Activated CD8-positive, alpha-beta memory T cell treated with anti-CD3 and anti-CD28 coated beads for 4 hours (primary cell): ENCODE measurements around the gene RUNX1.

Source experiments
- DNase-seq, 2 donors: peaks; one replicate each; pipeline ENCODE4 v3.0.0-alpha.2; 2020; ENCODE audit warnings: low read depth in 2 of 2

RUNX1 gene

DNA sequence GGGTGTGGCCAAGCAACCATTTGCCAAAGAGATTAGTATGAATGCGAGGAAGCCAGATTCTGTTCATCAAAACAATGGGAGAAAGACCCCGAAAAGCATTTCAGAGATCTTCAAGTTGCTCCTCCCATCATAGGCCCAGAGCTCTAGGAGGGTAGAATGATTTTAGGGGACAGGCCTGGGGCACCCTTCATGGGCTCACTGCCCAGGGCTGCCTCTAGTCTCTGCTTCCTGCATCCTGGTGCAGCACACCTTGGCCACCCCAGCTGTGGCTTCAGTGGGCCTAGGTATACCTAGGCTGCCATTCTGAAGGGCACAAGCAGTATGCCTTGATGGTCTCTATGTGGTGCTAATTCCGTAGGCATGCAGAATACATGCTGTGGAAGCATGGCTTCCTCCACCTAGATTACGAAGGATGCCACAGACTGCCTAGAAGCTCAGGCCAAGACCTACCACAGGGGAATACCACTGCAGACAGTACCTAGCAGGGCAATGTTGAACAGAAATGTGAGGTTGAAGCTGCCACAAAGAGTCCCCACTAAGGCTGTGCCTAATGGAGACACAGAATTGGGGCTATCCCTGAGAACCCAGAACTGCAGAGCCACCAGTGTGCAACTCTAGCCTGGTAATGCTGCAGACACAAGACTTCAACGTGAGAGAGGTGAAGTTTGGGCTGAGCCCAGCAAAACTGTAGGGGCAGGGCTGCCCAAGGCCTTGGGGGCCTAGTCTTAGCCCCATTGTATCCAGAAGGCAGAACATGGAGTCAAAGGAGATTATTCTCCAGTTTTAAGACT is 221.5 kb downstream of the RUNX1 start:
- no peak for DNase-seq

DNA sequence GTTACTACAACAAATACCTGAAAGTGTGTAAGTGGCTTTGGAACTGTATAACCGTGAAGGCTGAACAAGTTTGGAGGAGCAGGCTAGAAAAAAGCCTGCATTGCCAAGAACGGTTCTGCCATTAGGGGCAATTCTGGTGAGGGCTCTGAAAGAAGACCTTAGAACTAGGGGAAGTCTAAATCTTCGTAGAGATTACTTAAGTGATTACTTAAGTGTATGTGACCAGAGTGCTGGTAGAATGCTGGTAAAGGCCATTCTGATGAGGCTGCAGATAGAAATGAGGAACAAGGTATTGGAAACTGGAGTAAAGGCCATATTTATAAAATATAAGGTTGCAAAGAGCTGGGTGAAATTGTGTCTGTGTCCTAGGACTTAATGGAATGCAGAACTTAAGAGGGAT is 222.3 kb downstream of the RUNX1 start:
- DNase-seq, result no peak

DNA sequence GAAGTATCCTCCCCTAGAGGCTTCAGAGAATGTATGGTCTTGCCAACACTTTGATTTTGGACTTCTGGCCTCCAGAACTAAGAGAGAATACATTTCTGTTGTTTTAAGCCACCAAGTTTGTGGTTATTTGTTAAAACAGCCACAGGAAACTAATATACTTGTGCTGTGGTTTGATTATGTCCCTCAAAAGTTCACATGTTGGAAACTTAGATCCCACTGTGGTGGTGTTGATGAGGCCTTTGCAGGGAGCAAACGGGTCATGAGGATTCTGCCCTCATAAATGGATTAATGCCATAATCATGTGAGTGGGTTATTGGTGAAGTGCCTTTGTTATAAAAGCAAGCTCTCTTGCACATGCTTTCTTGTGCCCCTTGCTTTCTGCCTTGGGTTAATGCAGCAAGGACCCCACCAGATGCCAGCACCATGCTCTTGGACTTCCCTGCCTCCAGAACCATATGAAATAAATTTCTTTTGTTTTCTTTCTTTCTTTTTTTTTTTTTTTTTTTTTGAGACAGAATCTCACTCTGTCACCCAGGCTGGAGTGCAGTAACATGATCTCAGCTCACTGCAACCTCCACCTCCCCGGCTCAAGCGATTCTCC is 223.1 kb downstream of the RUNX1 start:
- DNase-seq, result no peak

DNA sequence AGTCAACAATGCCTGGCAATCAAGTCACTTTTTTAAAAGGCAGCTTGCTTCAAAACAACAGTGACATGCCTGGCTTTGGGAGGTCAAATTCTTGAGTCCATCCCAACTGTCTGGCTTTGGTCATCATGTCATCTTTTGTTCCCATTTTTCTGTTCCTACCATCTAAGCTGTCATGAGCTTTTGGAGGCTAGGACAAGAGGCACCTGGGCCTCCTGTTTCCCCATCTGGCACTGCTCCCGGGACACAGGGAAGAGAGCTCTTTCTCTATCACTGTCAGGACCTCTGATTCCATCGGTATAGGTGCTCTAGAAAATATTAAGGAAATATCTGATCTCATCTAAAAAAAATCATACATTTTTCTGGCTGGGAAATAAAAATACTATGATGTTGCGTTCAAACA is 224.0 kb downstream of the RUNX1 start:
- no peak for DNase-seq

DNA sequence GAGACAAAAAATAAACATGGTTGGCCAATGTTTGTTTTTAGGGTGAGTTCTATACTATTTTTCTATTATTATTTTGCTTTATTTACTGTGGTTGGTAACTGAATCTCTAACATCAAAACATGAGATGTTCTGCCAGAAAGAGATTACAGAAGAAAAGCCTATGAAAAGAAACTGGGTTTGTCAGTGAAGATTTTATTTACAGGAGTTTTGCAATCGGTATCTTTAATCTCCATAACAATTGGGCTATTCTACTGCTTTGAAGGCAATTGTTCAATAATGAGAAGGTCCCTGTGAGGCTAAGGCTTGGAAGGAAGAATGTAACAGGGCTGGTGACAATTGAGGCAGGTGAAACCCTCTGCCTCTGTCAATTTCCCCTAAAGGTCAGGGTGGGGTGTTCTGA is 224.8 kb downstream of the RUNX1 start:
- no peak for DNase-seq

DNA sequence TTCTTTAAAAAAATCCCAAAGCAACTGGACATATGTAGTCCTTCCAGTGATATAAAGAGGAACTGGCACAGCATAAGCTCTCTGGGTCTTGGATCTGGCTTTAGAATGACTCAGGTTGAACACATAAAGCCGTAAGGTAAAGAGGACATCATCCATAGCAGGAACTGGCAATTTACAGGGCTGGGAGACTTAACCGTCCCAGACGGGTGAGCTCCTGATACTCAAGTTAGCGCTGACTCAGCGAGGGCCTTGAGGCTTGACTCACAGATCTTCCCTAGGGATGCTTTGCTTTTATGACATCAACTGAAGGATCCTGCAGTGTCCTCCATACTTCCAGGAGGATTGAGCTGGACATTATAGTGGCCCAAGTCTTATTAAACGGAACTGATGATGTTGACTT is 226.2 kb downstream of the RUNX1 start:
- DNase-seq, result no peak

DNA sequence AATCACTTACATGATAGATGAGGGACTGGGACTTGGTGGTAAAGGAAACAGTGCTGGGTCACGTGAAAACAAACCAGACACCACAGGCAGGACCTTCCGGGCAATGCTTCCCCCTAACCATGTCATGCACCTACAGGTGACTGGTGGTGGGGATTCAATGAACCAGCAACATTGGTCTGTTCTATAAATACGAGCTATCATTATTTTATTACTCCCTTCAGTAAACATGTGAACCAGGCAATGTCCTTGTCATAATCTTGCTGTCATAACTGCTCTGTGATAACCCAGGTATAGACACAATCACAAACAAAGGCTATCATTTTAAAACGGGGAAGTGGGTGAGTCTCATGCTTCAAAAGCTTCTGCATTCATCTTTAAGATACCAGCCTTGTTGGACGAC is 226.9 kb downstream of the RUNX1 start:
- no peak for DNase-seq

DNA sequence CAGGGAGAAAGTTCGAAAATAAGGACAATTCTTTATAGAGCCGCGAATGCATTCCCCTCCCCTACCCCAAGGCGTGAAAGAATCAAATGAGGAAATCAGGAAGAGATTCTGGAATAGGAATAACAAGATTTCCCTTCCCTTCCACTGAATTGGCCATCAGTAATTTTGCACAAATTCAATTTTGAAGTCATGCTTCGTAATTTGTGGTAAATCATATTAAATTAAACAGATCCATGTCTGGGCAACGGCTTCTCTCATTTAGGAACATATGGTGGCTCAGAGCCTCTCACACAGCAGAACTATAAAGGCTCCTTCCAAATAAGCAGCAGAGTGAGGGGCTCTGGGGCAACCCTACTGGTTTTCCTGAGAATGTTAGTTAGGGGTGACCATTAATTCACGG is 227.4 kb downstream of the RUNX1 start:
- DNase-seq, result no peak

DNA sequence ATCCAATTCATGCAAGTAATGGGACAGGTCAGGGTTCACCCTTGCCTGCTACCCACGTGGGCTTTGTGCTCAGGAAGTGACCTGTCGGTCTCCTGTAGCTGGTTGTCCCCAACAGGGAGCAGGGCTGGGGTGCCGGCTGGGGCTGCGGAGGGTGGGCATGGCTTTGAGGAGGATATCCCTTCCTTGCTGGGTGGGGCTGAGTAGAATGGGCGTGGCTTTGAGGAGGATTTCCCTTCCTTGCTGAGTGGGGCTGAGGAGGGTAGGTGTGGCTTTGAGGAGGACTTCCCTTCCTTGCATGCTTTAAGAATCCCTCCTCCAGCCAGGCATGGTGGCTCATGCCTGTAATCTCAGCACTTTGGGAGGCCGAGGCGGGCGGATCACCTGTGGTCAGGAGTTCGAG is 229.1 kb downstream of the RUNX1 start:
- no peak for DNase-seq

DNA sequence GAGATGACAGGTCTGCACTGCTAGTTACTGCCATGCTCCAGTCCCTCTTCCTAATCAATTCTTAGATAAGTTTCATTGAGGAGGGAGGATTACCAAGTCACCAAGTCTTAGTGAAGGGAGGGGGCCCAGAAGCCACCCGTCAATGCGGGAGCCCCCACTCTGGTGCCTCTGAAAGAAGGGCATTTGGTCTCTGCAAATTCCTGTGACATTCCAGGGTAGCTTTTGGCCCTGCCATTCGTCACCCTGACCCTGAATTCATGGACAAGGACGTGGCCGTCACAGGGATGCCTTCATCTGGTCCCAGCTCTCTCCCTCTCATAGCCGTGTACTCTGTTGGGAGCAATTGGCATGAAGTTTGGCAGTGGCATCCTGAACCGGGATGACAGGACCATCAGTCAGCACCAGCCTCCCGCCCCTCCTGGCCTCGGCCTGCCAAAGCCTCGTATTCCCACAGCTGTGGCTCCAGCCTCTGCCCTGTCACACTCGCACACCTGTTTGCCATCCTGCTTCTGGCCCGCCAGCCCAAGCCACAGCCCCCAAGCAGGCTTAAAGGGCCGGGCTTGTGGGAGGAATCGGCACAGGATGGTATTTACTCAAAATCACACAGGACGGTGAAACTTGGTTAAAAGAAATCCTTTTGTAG is 229.6 kb downstream of the RUNX1 start:
- no peak for DNase-seq

DNA sequence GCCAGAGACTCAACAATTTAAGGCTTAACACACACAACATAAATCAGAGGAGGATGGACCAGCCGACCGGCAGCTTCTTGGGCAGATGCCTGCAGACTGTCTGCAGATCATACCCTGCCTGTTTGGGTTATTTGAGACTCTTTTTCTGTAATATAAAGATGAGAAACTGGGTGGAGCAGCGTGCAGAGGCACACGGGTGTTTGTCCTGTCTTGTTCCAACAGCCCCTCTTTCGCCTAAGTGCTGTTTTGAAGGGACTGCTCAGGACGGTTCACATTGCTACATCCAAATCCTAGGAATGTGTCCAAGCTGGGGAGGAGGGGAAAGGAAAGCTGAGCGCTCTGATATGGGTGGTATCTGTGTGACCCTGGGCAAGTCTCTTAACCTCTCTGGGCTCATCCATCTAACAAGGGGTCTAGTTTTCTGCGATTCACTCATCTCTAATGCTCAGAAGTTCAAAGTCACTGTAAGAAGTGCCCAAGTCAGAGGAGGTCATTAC is 230.4 kb downstream of the RUNX1 start:
- DNase-seq, result no peak

DNA sequence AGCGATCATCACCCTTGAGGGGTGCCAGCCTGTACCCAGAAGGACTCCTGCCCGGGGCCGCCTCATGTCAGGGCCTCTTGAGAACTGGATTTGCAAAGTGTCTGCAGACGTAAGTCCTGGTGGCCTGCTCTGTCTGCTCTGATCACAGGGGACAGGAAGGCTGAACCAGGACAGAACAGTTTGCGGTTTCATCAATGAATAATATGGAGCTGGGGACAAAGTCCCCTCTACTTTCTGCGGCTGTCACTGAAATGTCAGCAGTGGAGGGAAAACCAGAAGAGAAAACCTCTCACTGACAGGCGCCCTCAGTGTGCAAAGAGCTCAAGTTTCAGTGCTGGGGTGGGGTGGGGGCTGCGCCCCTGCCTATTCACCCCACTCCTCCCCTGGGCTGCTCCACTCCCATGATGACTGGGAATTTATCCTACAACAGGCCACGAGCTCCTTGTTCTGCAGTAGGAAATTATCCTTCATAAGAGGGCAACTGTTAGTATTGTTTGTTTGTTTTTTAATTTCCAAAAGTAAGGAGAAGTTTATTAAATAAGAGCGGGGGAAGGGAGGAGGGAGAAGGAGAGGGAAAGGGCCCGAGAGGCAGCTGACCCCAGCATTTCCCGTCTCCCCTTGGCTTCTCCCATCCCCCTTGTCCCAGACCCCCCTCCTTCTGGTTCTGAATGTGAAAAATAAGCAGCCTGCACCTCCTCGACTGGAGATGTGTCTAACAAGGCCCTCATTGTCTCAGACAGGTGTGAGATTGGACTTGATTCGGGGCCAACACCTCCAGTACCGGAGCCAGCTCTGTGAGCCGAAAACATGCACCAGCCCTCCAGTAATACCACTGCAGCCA is 231.1 kb downstream of the RUNX1 start:
- no peak for DNase-seq

DNA sequence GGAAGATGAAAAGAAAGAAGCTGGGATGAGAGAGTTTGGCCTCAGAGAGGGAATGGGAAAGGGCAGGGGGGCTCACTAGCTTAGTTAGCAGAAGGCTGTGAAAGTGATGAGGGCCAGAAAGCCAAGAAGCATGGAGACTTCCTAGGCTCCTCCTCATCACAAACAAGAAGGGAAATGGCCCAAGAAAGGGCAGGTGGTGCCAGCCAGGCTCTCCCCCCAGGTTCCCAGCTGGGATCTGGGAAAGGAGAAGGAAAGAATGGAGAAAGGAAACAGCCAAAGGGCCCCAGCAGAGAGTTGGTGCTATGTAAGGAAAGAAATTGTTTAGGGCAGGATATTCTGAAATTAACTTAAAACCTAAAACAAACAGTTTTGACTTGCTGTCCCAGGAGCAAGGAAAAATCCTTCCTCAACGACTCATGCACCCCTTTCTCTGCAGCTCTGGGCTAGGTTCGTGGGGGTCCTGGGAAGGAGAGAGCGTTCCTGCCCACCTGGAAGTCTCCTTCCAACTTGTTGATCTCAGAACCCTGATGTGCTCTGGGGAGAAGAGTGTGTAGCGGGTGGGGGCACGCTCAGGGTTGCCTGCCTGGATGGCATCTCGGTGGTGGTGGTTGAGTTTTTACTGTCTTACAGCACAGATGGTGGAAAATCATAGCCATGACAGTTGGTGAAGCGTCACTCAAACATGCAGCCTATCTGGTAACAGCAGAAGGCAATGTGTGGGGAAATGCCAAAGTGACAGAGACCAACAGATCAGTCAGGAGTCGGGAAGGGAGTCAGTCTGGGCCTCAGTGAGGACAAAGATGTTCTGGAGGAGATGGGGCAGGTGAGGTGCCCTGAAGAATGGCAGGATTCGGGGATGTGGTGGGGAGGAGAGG is 233.0 kb downstream of the RUNX1 start:
- no peak for DNase-seq

DNA sequence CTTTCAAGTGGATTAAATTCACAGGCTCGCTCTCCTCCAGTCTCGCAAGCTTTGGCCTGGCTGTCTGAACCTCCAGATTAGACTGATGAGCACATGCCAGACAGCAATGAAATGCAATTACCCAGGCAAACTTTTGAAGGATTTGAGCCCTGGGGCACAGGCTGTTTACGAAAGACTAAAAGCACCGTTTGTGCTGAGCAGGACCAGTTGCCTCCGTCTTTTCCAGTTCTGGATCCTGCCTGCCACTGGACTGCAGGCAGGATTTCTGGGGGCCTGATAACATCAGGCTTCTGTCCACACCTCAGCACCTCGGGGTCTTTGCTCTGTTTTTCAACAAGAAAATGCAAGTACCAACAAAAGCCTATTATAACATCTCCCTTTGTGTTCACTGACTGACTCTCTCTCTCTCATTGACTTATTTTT is 234.6 kb downstream of the RUNX1 start:
- no peak for DNase-seq

DNA sequence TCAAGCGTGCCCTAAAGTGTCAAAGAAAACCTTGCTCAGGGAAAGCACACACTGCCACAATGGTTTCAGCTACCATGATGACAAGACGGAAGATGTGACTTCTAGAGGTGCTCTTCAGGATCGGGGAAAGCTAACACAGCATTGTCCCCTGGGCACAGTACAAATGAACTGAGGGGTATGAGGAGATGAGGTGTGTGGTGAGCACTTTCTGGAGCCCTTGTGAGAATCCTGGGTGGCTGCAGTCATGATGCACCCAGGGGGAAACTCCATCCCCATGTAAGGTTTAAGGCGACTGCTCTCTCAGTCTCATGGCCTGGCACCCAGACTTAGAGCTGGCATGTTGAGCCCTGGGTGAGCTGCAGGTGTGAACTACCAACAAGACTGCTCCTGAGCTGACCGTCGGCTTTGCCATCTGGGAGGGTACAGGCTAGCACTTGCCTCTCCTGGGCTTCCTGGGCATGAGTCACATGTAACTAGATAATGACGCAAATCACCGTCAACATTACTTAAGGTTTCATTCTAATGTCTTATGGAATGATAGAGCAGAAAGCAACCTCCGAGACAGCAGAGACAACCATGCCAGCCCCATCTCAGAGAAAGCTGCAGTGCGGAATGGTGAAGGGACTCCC is 235.7 kb downstream of the RUNX1 start:
- no peak for DNase-seq

DNA sequence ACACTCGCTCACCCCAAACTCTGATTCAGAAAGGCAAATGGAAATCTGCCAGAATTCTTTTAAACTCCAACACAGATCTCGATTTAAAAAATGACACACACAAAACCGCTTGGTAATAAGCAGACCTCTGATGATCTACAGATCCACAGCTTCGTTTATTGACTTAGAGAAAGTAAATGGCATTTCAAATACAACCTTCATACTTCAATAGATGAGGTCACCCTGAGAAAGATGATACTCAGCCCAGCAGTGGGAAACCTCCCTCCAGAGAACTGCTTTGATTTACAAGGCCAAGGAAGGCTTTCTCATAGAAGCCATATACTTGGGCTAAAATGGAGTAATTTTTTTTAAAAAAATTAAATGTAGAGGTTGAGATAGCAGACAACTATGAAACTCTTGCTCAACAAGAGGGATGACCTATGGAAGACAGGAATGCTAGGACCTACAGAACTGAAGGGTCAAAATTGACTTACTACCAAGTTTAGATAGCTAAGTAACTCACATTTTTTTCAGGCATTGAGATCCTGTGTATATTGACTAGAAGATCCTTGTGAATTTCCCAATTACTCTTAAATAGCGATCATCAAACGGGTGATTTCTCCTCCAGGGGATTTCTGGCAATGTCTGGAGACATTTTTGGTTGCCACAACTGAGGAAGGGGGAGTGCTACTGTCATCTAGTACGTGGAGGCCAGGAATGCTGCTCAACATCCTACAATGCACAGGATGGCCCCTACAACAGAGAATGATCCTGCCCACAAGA is 236.4 kb downstream of the RUNX1 start:
- no peak for DNase-seq

DNA sequence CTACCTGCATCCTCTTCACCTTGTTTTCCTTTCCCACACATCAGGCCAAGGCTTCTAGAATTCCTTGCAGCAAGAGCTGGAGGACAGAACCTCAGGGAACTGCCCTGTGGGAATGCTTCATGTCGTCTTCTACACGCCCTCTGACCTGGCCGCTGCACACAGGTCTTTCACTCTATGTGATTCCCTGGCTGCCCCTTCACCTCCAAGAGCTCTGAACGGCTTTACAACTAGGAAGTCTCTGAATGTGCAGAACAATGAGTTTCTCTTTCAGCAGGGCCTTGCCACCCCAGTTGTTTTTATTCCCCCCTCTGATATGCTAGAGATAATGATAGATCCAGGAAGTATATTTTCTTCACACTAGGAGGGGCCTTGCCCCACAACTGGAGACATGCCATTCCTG is 237.7 kb downstream of the RUNX1 start:
- DNase-seq, result no peak

DNA sequence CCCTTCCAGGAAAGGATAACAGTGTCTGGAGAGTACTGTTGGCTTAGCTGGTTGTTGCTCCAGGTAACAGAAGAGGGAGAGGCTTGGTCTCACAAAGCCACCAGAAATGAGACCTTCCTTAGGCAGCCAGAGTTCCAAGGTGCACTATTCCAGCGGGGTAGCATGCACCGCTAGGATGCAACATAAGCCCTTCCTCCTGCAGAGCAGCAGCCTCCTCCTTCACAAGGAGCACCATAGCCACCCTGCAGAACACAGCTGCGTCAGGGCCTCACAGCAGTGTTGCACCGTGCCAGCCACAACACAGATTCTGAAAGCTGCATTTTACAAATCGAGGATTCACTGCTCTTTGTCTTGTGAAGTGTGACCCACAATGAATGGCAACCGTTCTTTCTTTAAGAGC is 238.3 kb downstream of the RUNX1 start:
- DNase-seq, result no peak

DNA sequence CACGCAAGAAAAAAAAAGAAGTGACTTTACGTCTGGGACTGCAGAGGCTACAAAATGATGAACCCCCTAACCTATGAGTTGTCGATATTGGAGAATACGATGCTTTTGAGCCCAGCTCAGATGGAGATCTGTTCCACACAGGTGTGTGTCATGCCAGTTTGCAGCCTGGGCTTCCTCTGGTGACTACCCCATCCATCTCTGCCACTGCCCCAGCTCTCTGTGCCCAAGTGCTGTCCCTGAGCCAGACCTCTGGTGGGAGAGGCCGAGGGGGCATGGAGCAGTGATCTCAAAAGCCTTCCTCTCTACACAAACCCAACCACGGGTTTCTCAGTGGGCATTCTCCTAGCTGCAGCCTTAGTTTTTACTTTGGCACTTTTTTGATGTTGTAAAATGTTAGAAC is 239.3 kb downstream of the RUNX1 start:
- no peak for DNase-seq
